ENCODE results near the gene TMEM38B.
"Not testable (repeated sequence)": the region's sequence is repeated elsewhere in the genome, so short reads cannot be mapped to it uniquely, and the experiment has no call there.

TMEM38B gene

GRCh38 chr9:105722099-105722498 lies 27.8 kb downstream of the TMEM38B start:
- no peak for DNase-seq (ENCODE audit: low read depth in 2 of 2)

- no peak for DNase-seq (ENCODE audit: low read depth in 2 of 2)
Measured at GRCh38 chr9:105725370-105725769, 31.0 kb downstream of the TMEM38B start.

GRCh38 chr9:105728230-105728629 lies 33.9 kb downstream of the TMEM38B start:
- DNase-seq (ENCODE audit: low read depth in 2 of 2), result not testable (repeated sequence)

- DNase-seq (ENCODE audit: low read depth in 2 of 2), result not testable (repeated sequence)
Measured at GRCh38 chr9:105731420-105731819, 37.1 kb downstream of the TMEM38B start.

- no peak for DNase-seq (ENCODE audit: low read depth in 2 of 2)
Measured at GRCh38 chr9:105735366-105735765, 41.0 kb downstream of the TMEM38B start.

GRCh38 chr9:105737205-105737604 lies 42.9 kb downstream of the TMEM38B start:
- DNase-seq (ENCODE audit: low read depth in 2 of 2), result no peak

- no peak for DNase-seq (ENCODE audit: low read depth in 2 of 2)
Measured at GRCh38 chr9:105742088-105742487, 47.7 kb downstream of the TMEM38B start.

- not testable (repeated sequence) for DNase-seq (ENCODE audit: low read depth in 2 of 2)
Measured at GRCh38 chr9:105747325-105747724, 53.0 kb downstream of the TMEM38B start.

GRCh38 chr9:105751761-105752160 lies 57.4 kb downstream of the TMEM38B start:
- DNase-seq (ENCODE audit: low read depth in 2 of 2), result no peak

- DNase-seq (ENCODE audit: low read depth in 2 of 2), result no peak
Measured at GRCh38 chr9:105757496-105758251, 63.3 kb downstream of the TMEM38B start.

- DNase-seq (ENCODE audit: low read depth in 2 of 2), result no peak
Measured at GRCh38 chr9:105760053-105760452, 65.7 kb downstream of the TMEM38B start.

GRCh38 chr9:105782561-105783494 lies 88.5 kb downstream of the TMEM38B start:
- DNase-seq (ENCODE audit: low read depth in 2 of 2), result not testable (repeated sequence)

- not testable (repeated sequence) for DNase-seq (ENCODE audit: low read depth in 2 of 2)
Measured at GRCh38 chr9:105783495-105783872, 89.1 kb downstream of the TMEM38B start.

GRCh38 chr9:105786796-105787195 lies 92.5 kb downstream of the TMEM38B start:
- DNase-seq (ENCODE audit: low read depth in 2 of 2), result not testable (repeated sequence)

- no peak for DNase-seq (ENCODE audit: low read depth in 2 of 2)
Measured at GRCh38 chr9:105816202-105816744, 121.9 kb downstream of the TMEM38B start.

GRCh38 chr9:105816981-105817380 lies 122.6 kb downstream of the TMEM38B start:
- DNase-seq (ENCODE audit: low read depth in 2 of 2), result no peak

- no peak for DNase-seq (ENCODE audit: low read depth in 2 of 2)
Measured at GRCh38 chr9:105818903-105819302, 124.6 kb downstream of the TMEM38B start.

- no peak for DNase-seq (ENCODE audit: low read depth in 2 of 2)
Measured at GRCh38 chr9:105822814-105823213, 128.5 kb downstream of the TMEM38B start.

Data from stimulated activated CD4-positive, alpha-beta T cell treated with anti-CD3 and anti-CD28 coated beads, Interleukin-12 subunit alpha, Interleukin-12 subunit beta, amount 100 ng/mL, for 24 hours (primary cell).